Measurements from ENCODE around the gene ABHD12B. TPM values are rescaled to one million over a fixed set of nuclear protein-coding genes. Genes with fewer than 3 reads are reported as not detected.
"Not testable (repeated sequence)": the region's sequence is repeated elsewhere in the genome, so short reads cannot be mapped to it uniquely, and the experiment has no call there.

The ABHD12B gene
- total RNA-seq, 1 donor from 2014 or later = not detected

- DNase-seq (ENCODE audit: low spot score) = no peak
Observed at GRCh38 chr14:50883827-50884197, 12.0 kb downstream of the ABHD12B start.

GRCh38 chr14:50887476-50887875 is 15.6 kb downstream of the ABHD12B start:
- DNase-seq (ENCODE audit: low spot score) = no peak

GRCh38 chr14:50892255-50892654 is 20.4 kb downstream of the ABHD12B start:
- no peak for DNase-seq (ENCODE audit: low spot score)

- DNase-seq (ENCODE audit: low spot score) = not testable (repeated sequence)
Observed at GRCh38 chr14:50896421-50896820, 24.6 kb downstream of the ABHD12B start.

GRCh38 chr14:50897005-50897404 is 25.2 kb downstream of the ABHD12B start:
- not testable (repeated sequence) for DNase-seq (ENCODE audit: low spot score)

GRCh38 chr14:50897658-50898175 is 25.9 kb downstream of the ABHD12B start:
- DNase-seq (ENCODE audit: low spot score) = no peak

GRCh38 chr14:50901361-50901760 is 29.5 kb downstream of the ABHD12B start:
- no peak for DNase-seq (ENCODE audit: low spot score)

GRCh38 chr14:50904719-50905118 is 32.9 kb downstream of the ABHD12B start:
- no peak for DNase-seq (ENCODE audit: low spot score)

- DNase-seq (ENCODE audit: low spot score) = no peak
Observed at GRCh38 chr14:50906326-50907065, 34.6 kb downstream of the ABHD12B start.

GRCh38 chr14:50910495-50911420 is 38.9 kb downstream of the ABHD12B start:
- no peak for DNase-seq (ENCODE audit: low spot score)

- no peak for DNase-seq (ENCODE audit: low spot score)
Observed at GRCh38 chr14:50917449-50917848, 45.6 kb downstream of the ABHD12B start.

- not testable (repeated sequence) for DNase-seq (ENCODE audit: low spot score)
Observed at GRCh38 chr14:50919524-50919923, 47.7 kb downstream of the ABHD12B start.

GRCh38 chr14:50920482-50921230 is 48.8 kb downstream of the ABHD12B start:
- DNase-seq (ENCODE audit: low spot score) = no peak

- DNase-seq (ENCODE audit: low spot score) = no peak
Observed at GRCh38 chr14:50922803-50923202, 51.0 kb downstream of the ABHD12B start.

GRCh38 chr14:50924236-50924635 is 52.4 kb downstream of the ABHD12B start:
- DNase-seq (ENCODE audit: low spot score) = no peak

- DNase-seq (ENCODE audit: low spot score) = no peak
Observed at GRCh38 chr14:50924843-50925242, 53.0 kb downstream of the ABHD12B start.

GRCh38 chr14:50926851-50927386 is 55.1 kb downstream of the ABHD12B start:
- no peak for DNase-seq (ENCODE audit: low spot score)

GRCh38 chr14:50928002-50928635 is 56.3 kb downstream of the ABHD12B start:
- DNase-seq (ENCODE audit: low spot score) = no peak

GRCh38 chr14:50929506-50929905 is 57.7 kb downstream of the ABHD12B start:
- no peak for DNase-seq (ENCODE audit: low spot score)

GRCh38 chr14:50931559-50931958 is 59.7 kb downstream of the ABHD12B start:
- DNase-seq (ENCODE audit: low spot score) = no peak

- DNase-seq (ENCODE audit: low spot score) = no peak
Observed at GRCh38 chr14:50932156-50932555, 60.3 kb downstream of the ABHD12B start.

Measured in mesenteric fat pad (tissue), 1 donor.